Frontal cortex (tissue), 4 donors: ENCODE data around the gene BTRC. TPM values are rescaled to one million over a fixed set of nuclear protein-coding genes. Genes with fewer than 3 reads are reported as not detected.
"Not testable (repeated sequence)": the region's sequence is repeated elsewhere in the genome, so short reads cannot be mapped to it uniquely, and the experiment has no call there.

Experiments
- DNase-seq, 2 donors: peaks; one replicate each; pipeline ENCODE4 v3.0.0; 2012; ENCODE audit warnings: low spot score in 2 of 2
- FAIRE-seq: peaks from 2 replicates; lab custom pipeline; 2012; peaks lifted over from hg19 to GRCh38; lab: Jason Lieb, UNC
- total RNA-seq: library from RNA; depleted of rRNA; stranded (reverse); fragments of >200 nt; gene quantifications from one replicate; pipeline ENCODE4 v1.2.3, GENCODE V29; 2014
- donor health status: control.
- donor health status: control.
- donor health status: control.

Gene BTRC
- total RNA-seq, 1 donor from 2014 or later: 39.1 TPM

- FAIRE-seq (no peak), DNase-seq (no peak)
These were observed 218.8 kb downstream of the BTRC start for GRCh38 chr10:101572785-101573184.

- FAIRE-seq (no peak), DNase-seq (no peak)
These were observed 220.2 kb downstream of the BTRC start for GRCh38 chr10:101573885-101574753.

DNA sequence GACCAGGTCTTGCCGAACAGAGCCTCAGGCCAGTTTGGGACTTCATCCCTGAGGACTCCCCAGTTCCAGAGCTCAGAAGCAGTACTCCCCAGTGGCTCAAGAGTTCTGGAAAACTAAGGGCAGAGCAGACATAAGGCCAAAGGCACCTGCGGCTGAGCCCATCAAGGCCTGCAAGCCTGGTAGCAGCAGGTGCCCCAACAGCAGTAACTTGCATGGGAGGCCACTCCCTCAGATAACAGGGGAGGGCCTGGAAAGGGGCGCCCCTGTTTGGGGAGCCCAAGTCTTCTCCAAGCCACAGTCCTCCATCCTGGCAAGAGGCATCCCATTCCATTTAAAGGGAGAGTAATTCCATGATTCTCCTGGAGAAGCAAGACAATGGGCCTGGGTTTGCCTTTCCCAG lies 221.1 kb downstream of the BTRC start:
- FAIRE-seq (no peak), DNase-seq (no peak)

DNA sequence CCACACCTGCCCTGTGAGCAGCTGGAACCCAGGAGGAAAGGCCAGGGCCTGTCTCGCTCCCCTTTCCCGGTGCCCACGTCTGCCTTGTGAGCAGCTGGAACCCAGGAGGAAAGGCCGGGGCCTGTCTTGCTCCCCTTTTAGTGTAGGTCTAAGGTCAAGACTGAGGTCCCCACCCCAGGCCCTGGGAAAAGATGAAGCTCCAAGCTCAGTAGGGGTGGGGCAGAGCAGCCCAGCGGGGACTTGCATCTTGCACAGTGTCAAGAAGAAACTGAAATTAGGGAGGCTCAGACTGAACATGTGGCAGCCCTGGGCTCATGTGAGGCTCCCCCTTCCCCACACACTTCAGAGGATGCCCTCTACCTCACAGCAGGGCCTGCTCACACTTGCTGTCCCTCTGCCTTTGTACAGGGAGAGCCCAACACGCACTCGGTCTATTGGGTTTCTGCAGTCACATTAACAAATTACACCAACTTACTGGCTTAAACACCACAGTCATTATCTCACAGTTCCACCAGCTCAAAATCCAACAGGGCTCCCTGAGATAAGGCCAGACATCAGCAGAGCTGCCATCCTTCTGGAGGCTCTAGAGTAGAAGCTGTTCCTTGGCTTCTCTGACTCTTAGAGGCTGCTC lies 221.7 kb downstream of the BTRC start:
- DNase-seq (no peak), FAIRE-seq (no peak)

- DNase-seq (no peak), FAIRE-seq (no peak)
These were observed 222.4 kb downstream of the BTRC start for GRCh38 chr10:101576211-101576863.

- no peak for FAIRE-seq
These were observed 223.3 kb downstream of the BTRC start for GRCh38 chr10:101577121-101577871.

DNA sequence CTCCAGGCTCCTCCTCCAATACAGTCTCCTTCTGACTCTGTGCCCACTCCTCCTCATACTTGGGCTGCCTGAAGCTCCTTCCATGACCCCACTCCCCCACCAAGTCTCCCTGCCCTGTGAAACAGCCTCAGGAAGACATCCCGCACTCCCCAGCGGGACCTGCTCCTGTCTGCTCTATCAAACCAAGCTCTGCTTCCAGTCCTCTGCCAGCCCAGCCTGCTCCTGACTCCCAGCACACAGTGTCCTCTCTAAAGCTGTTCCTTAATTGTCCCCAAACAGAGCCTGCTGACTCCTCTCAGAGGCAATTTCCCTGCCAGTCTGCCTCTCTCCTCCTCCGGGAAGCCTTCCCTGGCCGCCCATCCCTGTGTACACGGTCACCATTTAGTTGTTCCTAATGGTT lies 224.2 kb downstream of the BTRC start:
- FAIRE-seq (no peak), DNase-seq (no peak)

More at GRCh38 chr10:101577121-101577871, 223.3 kb downstream of the BTRC start:
- DNase-seq: no peak

DNA sequence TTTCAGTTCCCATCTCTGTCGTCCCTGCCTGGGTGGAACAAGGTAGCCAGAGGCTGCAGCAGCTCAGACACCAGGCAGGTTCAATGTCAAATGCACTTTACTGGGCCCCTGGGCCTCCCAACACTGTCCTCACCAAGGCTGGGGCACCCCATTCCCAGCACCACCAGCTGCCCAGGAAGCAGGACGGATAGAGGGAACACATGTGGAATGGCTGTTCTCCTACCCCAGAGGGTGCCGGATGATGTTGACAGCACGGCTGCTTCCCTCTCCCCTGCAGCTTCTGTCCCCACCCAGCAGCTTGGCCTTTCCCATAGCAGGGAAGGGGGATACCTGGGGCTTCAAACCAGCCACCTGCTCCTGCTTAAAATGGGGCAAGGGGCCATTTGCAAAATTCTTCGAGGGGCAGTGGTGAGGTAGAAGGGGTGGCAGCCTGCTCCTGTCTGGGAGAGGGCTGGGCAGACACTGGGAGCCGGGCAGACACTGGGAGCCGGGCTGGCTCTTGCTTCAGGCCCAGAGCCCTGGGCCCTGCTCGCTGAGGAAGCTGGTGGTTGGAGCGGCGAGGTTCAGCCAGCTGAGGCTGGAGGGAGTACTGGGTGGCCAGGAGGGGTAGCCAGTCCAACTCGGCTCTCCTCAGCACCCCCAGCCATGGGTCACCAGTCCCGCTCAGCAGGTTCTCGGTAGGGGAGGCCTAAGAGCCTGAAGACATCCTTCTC lies 225.0 kb downstream of the BTRC start:
- no peak for FAIRE-seq
- no peak for DNase-seq

- FAIRE-seq: no peak
These were observed 225.5 kb downstream of the BTRC start for GRCh38 chr10:101579516-101579870.

DNA sequence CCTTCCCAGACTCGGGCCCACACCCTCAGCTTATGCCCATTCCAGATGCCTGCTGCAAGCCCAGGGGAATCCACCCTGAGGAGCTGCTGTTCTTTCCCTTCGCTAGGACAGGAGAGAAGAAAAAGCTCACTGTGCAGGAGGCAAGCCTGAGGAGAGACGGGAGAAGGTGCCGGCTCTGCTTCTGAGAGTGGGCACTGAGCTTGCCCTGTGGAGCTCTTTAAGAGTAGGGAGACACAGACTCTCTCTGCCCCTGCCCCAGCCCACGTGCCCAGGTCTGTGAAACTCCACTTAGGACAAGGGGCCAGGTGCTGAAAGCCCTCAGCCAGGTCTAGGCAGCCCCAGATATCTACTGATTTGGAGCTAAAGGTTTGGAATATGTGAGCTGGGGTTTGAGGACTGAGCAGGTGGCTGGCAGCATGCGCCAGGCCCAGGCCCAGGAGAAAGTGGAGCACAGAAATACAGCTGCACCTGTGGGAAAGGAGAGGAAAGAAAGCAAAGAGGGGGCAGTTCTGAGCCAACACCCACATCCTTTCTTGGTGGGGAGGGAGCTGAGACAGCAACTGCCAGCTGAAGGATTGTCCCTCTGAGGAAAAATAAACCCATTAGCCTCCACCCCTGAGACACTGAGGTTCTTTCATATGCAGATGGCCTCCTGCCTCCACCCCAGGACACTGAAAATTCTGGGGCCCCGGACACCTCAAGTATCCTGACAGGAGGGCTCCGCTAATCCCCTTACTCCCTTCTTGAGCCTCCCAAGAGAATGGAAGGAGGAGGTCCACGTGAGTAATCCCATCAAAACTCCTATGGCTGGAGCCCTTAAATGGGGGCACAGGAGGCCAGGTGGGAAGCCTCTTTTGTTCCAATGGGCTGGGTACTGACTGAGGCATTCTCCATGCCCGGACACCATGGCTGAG lies 226.8 kb downstream of the BTRC start:
- DNase-seq: no peak
- no peak for FAIRE-seq

More at GRCh38 chr10:101579516-101579870, 225.5 kb downstream of the BTRC start:
- no peak for DNase-seq

DNA sequence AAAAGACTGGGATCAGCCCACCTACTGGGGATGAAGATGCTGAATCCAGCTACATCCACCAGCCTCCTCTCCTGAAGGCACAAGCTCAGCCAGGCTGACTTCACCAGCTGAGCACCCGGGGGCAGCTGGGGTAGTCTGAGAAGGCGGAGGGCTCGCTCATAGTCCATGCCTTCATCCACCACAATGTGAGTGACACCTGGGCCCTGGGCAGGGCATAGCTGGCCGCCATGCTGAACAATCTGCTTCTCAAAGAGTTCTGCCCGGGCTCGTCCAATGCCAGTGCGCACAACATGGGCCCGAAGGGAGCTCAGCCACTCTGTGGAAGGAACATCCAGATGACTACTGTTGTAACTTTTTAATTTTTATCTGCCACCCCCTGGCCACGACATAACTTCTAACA lies 231.9 kb downstream of the BTRC start:
- DNase-seq: no peak
- no peak for FAIRE-seq

DNA sequence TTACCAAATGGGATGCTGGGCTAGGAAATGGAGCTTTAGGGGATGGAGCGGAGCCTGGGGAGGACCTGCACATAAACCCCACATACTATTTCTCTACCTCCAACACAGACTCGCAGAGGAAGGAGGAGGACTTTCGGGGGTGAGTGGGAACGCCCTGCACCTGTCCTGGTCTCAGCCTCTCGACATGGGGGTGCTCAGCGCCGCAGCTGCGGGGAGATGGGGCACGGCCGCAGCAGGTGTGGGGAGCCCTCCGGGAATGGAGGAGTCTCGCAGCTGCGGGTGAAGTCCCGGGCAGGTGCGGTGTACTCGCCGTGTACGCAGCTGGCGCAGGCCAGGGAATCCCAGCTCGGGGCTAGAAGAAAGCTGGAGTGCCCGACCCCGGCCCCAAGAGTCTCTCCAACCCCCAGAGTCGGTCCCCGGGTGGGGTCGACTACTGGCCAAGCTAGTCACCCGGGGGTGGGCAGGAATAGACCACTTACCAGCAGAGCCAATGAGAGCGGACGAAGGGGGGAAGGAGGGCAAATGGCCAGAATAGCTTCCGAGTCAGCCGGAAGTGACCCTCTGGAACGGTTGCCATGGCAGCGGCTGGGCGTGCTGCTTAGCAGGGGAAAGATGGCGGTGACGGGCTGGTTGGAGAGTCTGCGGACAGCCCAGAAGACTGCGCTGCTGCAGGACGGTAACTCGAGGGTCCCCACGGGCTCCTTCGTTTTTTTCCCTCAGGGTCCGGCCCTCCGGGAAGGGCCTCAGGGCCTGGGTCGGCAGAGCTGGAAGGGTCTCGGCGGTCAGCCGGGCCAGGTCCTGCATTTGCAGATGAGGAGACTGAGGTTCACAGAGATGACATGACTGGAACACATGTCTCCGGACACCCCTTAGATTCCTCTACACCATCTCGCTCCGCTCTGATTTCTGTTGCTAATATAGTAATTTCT lies 234.0 kb downstream of the BTRC start, which contains the start of the genes DPCD and POLL:
DPCD (plus strand) TSS at position 597 of the 929 bp plus-strand sequence; CDS start at position 613, 16 bp downstream.
POLL (minus strand) TSS at position 533 of the 929 bp plus-strand sequence. CDS start 897 bp downstream, outside the sequence.
- DNase-seq (peak; percentile 87 to 98), FAIRE-seq (no peak)

DNA sequence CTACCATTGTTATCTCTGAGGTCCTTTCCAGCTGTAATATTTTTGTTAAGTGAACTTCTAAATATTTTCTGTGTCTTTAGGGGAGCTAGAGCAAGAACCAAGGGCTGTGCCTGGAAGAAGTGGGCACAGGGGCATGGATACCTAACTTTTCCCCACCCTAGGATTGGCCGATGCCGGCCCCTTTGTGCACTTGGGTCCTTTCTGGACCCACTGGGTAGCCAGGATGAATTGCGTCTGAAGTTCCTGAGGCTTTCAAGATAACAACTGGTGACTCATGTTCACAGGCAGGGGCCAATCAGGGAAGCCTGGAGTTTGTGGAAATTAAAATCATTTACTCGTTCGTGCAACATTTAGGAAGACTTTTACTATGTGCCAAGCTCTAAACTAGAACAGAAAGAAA lies 234.9 kb downstream of the BTRC start:
- FAIRE-seq (no peak), DNase-seq (no peak)

GRCh38 chr10:101593331-101593730 lies 239.4 kb downstream of the BTRC start:
- FAIRE-seq, DNase-seq: not testable (repeated sequence)

DNA sequence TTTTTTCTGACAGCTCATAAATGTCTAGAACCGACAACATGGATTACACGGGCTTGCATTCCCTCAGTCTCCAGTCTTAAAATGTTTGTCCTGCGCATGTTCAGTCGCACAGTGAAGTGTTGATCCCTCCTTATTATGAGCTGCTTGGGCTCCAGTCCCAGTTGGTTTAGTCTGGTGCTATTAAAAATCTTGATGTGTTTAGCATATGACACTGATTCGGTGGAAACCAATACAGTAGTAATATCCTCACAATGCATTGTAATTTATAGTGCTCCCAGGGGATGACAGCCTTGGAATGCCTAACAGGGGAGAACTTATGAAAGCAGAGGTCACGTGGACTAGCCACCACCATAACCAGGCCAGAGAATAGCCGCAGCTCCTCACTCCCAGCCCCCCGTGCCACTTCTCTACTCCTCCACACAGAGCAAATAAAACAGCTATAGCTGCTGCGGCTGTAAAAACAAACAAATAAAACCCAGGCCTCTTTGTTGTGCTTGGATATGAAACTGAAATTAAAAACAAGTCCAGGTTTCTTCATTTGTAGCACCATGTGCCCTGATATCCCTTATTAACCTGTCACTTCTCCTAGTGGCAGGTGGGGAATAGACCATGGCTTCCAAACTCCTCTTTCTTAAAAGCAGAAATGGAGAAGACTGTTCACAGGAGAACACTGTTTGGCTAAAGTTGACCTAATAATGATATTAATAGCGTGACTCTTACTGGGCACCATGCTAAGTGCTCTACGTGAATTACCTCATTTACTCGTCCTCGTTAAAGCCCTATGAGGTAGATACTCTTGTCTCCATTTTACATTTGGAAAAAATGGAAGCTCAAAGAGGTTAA lies 241.8 kb downstream of the BTRC start:
- no peak for FAIRE-seq
- no peak for DNase-seq
